GM12874 (cell line): Measurements from ENCODE around the gene TRIM68.

ENCODE experiments used
- TF ChIP-seq, protein P1 (sequence below): IDR thresholded peaks from 2 replicates; pipeline ENCODE4 v1.5.1; 2011; ENCODE audit warnings: low read depth, mild to moderate bottlenecking, control low read depth, low read length, moderate library complexity; ENCODE audit not compliant: insufficient read depth

TRIM68 gene

DNA sequence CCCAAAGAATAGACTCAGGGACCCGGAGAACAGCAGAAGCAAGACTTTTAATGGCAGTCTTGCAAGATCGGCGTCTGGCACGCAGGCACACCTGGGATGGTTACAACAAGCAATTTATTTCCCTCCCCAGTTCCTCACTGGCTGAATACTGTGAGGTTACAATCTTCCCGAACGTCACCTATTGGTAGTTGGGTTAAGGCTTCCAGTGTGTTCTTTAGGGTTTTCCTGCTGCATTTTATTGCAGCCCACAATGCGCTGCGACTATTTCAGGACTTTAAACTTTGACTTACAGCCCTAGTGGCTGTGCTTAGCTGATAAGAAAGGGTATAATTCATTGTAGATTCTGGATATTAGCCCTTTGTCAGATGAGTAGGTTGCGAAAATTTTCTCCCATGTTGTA lies 11.5 kb upstream of the TRIM68 start:
- TF ChIP-seq, protein P1, sequence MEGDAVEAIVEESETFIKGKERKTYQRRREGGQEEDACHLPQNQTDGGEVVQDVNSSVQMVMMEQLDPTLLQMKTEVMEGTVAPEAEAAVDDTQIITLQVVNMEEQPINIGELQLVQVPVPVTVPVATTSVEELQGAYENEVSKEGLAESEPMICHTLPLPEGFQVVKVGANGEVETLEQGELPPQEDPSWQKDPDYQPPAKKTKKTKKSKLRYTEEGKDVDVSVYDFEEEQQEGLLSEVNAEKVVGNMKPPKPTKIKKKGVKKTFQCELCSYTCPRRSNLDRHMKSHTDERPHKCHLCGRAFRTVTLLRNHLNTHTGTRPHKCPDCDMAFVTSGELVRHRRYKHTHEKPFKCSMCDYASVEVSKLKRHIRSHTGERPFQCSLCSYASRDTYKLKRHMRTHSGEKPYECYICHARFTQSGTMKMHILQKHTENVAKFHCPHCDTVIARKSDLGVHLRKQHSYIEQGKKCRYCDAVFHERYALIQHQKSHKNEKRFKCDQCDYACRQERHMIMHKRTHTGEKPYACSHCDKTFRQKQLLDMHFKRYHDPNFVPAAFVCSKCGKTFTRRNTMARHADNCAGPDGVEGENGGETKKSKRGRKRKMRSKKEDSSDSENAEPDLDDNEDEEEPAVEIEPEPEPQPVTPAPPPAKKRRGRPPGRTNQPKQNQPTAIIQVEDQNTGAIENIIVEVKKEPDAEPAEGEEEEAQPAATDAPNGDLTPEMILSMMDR, result no peak

DNA sequence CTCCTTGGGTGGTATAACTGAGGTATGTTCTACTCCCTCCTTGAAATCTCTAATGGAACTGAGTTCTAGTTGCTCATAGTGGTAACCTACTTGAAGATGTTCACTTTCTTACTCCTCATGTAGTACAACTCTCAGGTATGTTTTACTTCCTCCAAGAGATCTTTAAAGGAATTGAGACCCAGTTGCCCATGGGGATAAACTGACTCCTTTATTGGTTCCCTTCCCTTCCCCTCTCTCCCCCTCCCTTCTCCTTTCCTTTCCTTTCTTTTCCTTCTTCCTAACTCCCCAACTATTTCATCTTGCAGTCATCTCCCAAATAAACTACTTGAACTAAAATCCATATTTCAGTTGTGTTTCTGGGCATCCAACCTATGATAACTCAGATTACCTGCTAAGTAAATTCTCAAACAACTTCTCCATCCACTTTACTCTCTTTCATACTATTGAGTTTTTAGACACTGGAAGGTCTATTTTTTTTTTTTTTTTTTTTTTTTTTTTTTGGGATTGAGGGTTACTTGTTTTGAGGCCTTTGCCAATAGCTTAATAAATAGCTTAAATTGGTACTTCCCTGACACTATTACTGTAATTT lies 7.9 kb upstream of the TRIM68 start:
- TF ChIP-seq, protein P1, result no peak

DNA sequence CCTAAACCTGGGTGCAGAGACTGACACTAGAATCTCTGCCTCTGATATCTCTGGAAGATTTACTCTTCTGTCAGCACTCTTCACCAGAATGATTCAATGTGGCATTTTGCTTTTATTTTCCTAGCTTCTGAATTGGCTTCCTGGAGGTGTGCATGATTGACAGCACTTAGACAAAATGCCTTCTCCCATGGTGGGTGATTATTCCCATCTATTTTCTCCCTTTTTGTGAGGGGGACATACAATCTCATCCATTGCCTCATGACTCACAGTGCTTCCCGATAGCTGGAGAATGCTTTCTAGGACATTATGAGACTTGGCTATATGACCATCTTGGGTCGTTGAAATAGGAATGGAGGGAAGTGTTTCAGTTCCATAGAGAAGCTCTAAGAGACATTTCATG lies 4.0 kb upstream of the TRIM68 start:
- TF ChIP-seq, protein P1, result no peak

DNA sequence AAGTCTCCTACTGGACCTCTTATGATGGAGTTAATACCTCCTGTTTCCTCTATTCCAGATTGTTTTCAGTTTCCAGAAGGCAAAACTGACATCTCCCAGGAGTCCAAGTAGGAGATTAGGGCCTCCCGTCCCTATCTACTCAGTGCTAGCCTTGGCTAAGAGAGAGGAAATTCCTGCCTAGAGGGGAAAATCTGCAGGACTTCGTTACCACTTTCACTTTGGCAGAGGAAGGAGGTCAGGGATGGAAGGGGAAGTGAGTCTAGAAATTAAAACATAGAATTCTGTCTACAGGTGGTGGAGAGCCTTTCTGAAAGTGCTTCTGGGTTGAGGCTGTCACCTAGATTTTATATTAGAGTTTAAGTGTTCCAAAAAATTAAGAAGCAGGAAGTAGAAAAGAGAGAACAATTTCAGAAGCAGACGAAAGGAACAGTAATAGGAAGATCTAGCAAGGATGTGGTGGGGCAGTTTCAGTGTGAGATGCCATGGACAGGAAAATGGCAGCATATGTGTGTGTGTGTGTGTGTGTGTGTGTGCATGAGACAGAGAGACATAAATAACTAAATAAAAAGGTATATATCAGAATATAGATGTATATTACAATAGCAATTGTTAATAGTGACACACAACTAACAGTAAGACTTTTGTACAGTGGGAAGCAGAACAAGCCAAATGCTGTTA lies 2.4 kb upstream of the TRIM68 start:
- TF ChIP-seq, protein P1, result no peak

DNA sequence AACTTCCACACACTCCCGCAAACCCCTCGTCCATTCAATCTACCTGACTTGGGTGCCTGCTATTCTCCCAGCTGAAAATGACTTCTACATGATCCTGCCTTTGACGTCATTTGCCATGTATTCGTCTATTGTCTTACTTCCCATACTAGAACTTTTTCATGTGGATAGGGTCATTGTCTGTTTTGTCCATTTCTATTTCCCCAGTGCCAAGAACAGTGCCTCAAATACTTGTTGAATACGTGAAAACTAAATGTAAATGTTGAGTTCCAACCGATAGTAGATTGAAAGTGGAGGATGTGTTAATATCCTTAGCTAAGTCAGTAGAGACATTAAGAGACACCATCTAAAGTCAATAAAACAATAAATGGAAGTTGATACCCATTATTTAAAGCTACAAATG lies 935 bp downstream of the TRIM68 start:
- TF ChIP-seq, protein P1, result no peak

DNA sequence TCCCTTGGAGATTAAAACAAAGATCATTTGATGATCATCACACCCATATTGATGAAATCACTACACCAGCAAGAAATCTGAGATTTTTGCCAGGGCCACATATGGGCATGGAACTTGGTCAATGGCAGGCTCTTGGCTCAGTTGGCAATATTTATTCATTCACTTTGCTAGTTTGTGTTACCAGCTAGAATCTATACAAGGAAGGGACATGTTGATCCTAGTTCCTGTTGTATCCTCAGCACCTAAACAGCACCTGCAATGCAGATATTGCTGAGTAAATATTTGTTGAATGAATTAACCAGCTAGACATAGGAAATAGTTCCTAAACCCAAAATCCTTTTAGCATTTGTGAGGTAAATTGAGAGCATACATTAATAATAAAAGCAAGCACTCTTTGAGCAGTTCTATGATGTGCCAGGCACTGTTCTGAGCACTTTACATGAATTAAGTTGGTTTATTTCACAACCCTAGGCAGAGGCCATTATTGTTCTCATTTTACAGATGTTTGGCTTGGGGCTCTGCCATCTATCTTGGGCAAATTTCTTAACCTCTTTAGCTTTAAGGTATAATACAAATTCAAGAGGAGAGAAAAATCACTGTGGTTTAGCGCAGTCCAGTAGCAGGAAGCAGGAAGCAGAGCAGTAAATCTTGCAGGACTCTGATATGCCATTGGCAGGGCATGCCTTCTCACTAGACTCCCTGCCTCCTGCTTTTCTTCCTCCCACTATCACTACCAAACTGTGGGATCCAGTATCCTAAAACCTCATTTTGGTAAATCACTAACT lies 1.6 kb downstream of the TRIM68 start:
- TF ChIP-seq, protein P1, result no peak

DNA sequence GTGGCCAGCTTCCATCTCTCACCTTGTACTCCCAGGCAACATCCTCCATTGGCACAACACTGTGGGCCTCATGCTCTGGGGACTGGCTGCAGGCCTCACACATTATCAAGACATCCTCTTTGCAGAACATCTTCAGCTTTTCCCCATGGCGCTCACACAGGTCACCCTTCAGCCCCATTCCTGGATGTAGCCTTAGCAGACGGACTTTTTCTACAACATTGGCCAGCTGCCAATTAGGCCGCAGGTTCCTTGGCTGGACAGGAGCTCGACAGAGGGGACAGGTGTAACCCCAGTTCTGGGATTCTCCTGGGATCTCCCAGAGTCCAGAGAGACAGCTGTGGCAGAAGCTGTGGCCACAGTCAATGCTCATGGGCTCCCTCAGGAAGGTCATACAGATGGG lies 3.0 kb downstream of the TRIM68 start:
- TF ChIP-seq, protein P1, result no peak
